ENCODE data around the gene CD14. TPM values are rescaled to one million over a fixed set of nuclear protein-coding genes. Genes with fewer than 3 reads are reported as not detected.
A peak's percentile ranks its signal among the peaks of the same experiment; 100 is the strongest.

CD14 gene
- total RNA-seq, 1 experiment from 2014 or later: 0.42 TPM

- ATAC-seq (peak; percentile 44), DNase-seq (ENCODE audit: low read depth, low spot score) (no peak)
- intact Hi-C loops (cut with micrococcal nuclease): no loop called here
- Histone ChIP-seq H3K36me3 (ENCODE audit: control insufficient read depth in 1 of 2, insufficient read depth in 2 of 2, low read length in 2 of 2) (peaks cover 40 to 41% of the 10 kb centered on the region in 2 experiments; a peak in 3 of 4 replicates), H3K4me2 (ENCODE audit: low read length) (no peak within 1 kb of the TSS), H3K9ac (ENCODE audit: low read length) (no peak within 1 kb of the TSS), H2AFZ (ENCODE audit: low read depth, low read length, poor library complexity, severe bottlenecking) (no peak within 1 kb of the TSS), H3K4me1 (ENCODE audit: control insufficient read depth in 1 of 2, insufficient read depth in 2 of 2, low read length in 2 of 2) (no peaks in the 10 kb centered on the region), H3K79me2 (ENCODE audit: insufficient read depth, low read length) (peaks cover 10% of the 10 kb centered on the region; the same call in 1 of the 2 replicates), H3K9me2 (ENCODE audit: insufficient read depth) (no peaks in the 10 kb centered on the region), H4K20me1 (ENCODE audit: insufficient read depth) (no peaks in the 10 kb centered on the region), H3K27ac (ENCODE audit: low read depth, low read length) (no peak within 1 kb of the TSS), H3K4me3 (replicated peaks in 1 of 2; ENCODE audit: low read depth in 1 of 2, low read length in 2 of 2) (no peak within 1 kb of the TSS), H3K27me3 (ENCODE audit: insufficient read depth, low read length) (no peaks in the 10 kb centered on the region), H3K9me3 (ENCODE audit: control insufficient read depth in 1 of 2, insufficient read depth in 1 of 2, low read depth in 1 of 2, low read length in 2 of 2) (no peaks in the 10 kb centered on the region)
- no TSS peak for BruUV-seq (replicated peaks)
- no peak for TF ChIP-seq RAD21 (IDR thresholded peaks at IDR 0.05; ENCODE audit: low read depth)
- TF ChIP-seq POLR2AphosphoS5 (IDR thresholded peaks at IDR 0.05; ENCODE audit: low read depth, low read length): peak; percentile 46; the same call in 1 of the 2 replicates
- ChIA-PET POLR2A (interaction anchor here (0.7 kb wide), 1 partner anchor 253 kb away, joined by 4 read pairs; the partner anchor contains the start of gene PCDHAC1), CTCF (no interaction called here), RAD21 (ENCODE audit: low non-redundant PET in 1 of 2, low total read pairs in 2 of 2, uncharacterized antibody in 2 of 2, unreplicated experiment in 2 of 2) (no interaction called here)
Measured at GRCh38 chr5:140673187-140673976, 40.4 kb upstream of the CD14 start, which contains the start of gene DND1. DND1 (minus strand) TSS chr5:140673576; CDS start chr5:140673542, 34 bp downstream.

GRCh38 chr5:140672455-140673186 lies 39.6 kb upstream of the CD14 start:
- no TSS peak for BruUV-seq (replicated peaks)
- ChIA-PET POLR2A (interaction anchor here (1.2 kb wide), 1 partner anchor 18 kb away, joined by 3 read pairs; no protein-coding TSS in a partner anchor), RAD21 (ENCODE audit: low non-redundant PET in 1 of 2, low total read pairs in 2 of 2, uncharacterized antibody in 2 of 2, unreplicated experiment in 2 of 2) (no interaction called here), CTCF (no interaction called here)
- Histone ChIP-seq H3K9ac (ENCODE audit: low read length) (no peak overlapping the region), H3K4me1 (ENCODE audit: control insufficient read depth in 1 of 2, insufficient read depth in 2 of 2, low read length in 2 of 2) (no peaks in the 10 kb centered on the region), H4K20me1 (ENCODE audit: insufficient read depth) (no peaks in the 10 kb centered on the region), H3K79me2 (ENCODE audit: insufficient read depth, low read length) (peaks cover 18% of the 10 kb centered on the region), H3K27ac (ENCODE audit: low read depth, low read length) (no peak overlapping the region), H3K4me2 (ENCODE audit: low read length) (no peak overlapping the region), H2AFZ (ENCODE audit: low read depth, low read length, poor library complexity, severe bottlenecking) (no peak overlapping the region), H3K36me3 (ENCODE audit: control insufficient read depth in 1 of 2, insufficient read depth in 2 of 2, low read length in 2 of 2) (peaks cover 38 to 44% of the 10 kb centered on the region in 2 experiments; a peak in 3 of 4 replicates), H3K27me3 (ENCODE audit: insufficient read depth, low read length) (no peaks in the 10 kb centered on the region), H3K4me3 (replicated peaks in 1 of 2; ENCODE audit: low read depth in 1 of 2, low read length in 2 of 2) (no peak overlapping the region), H3K9me2 (ENCODE audit: insufficient read depth) (no peaks in the 10 kb centered on the region), H3K9me3 (ENCODE audit: control insufficient read depth in 1 of 2, insufficient read depth in 1 of 2, low read depth in 1 of 2, low read length in 2 of 2) (no peaks in the 10 kb centered on the region)
- ATAC-seq (peak; percentile 5; the same call in 1 of the 2 replicates), DNase-seq (ENCODE audit: low read depth, low spot score) (no peak)
- intact Hi-C loops (cut with micrococcal nuclease): no loop called here
- TF ChIP-seq ELF1 (IDR thresholded peaks at IDR 0.05; ENCODE audit: borderline replicate concordance, low read depth) (no peak), CEBPB (IDR thresholded peaks at IDR 0.05; ENCODE audit: low read depth) (no peak), CBX3 (IDR thresholded peaks at IDR 0.05; ENCODE audit: low read depth) (no peak), POLR2AphosphoS5 (IDR thresholded peaks at IDR 0.05; ENCODE audit: low read depth, low read length) (no peak), EGR1 (IDR thresholded peaks at IDR 0.05; ENCODE audit: low read depth) (no peak), SRF (IDR thresholded peaks at IDR 0.05; ENCODE audit: low read depth) (no peak), SP1 (IDR thresholded peaks at IDR 0.05; ENCODE audit: low read depth) (no peak), ATF3 (IDR thresholded peaks at IDR 0.05) (no peak), REST (IDR thresholded peaks at IDR 0.05; ENCODE audit: low read depth) (no peak), EZH2 (IDR thresholded peaks at IDR 0.05) (no peak), ZBTB33 (IDR thresholded peaks at IDR 0.05; ENCODE audit: extremely low read depth, insufficient replicate concordance, low read length) (no peak)
